Body of pancreas (tissue), 4 donors: Measurements from ENCODE around the gene GTF2IRD1. TPM values are rescaled to one million over a fixed set of nuclear protein-coding genes. Genes with fewer than 3 reads are reported as not detected.

Experiments used
- ATAC-seq: fragments of 150-250 bp; one replicate; pipeline ENCODE4 v1.9.1; 2016
- DNase-seq, 4 donors: peaks; one replicate each; pipeline ENCODE4 v3.0.0-alpha.2; 2019
- H3K27ac ChIP-seq, 4 donors: fragments of 200-600 bp; sonication (generic); 1 replicate in 3 of 4; 2 replicates in 1 of 4; pipeline versions ENCODE4 v1.5.1 to v1.6.1; 2016 to 2019; ENCODE audit warnings: mild to moderate bottlenecking in 1 of 4, mixed read lengths in 1 of 4, moderate library complexity in 1 of 4
- H3K27me3 ChIP-seq, 2 donors: fragments of 200-600 bp; sonication (generic); one replicate each; pipeline ENCODE4 v1.6.0; 2016; ENCODE audit warnings: mild to moderate bottlenecking in 1 of 2
- H3K36me3 ChIP-seq, 2 donors: fragments of 200-600 bp; sonication (generic); replicated peaks in 1 of 2; 2 replicates each; pipeline ENCODE4 v1.5.1; 2016; ENCODE audit warnings: low read depth in 2 of 2; ENCODE audit not compliant: insufficient read depth in 1 of 2
- H3K4me1 ChIP-seq: fragments of 200-600 bp; sonication (generic); one replicate; pipeline ENCODE4 v1.6.0; 2016
- H3K4me3 ChIP-seq, 2 donors: fragments of 200-600 bp; sonication (generic); 1 replicate in 1 of 2; 2 replicates in 1 of 2; pipeline ENCODE4 v1.5.1; 2016 to 2019
- H3K9me3 ChIP-seq, 3 donors: fragments of 200-600 bp; sonication (generic); 1 replicate in 2 of 3; 2 replicates in 1 of 3; pipeline ENCODE4 v1.5.1; 2016
- POLR2A ChIP-seq, 3 donors: fragments of 450-650 bp; IDR thresholded peaks; one replicate each; pipeline ENCODE4 v1.6.1; 2016; ENCODE audit warnings: antibody characterized with exemption in 3 of 3, mild to moderate bottlenecking in 2 of 3
- WGBS, 2 donors: methylation state at CpG; one replicate each; pipeline ENCODE4 v1.1.5; 2017; 5-methylcytosine and 5-hydroxymethylcytosine counted together
- intact Hi-C: fragments of 100-400 bp; cut with DNase I; formaldehyde crosslinking; loops from one replicate; pipeline ENCODE4 v1.15.1; 2023
- total RNA-seq, 2 donors: library from RNA; depleted of rRNA; stranded (reverse); fragments of >200 nt; gene quantifications; one replicate each; pipeline ENCODE4 v1.1.0, GENCODE V29; 2016
- TF ChIP-seq, protein P1 (sequence below), 7 experiments: fragments of 450-650 bp in 4 of 7; fragments of 200-600 bp in 3 of 7; sonication (generic) in 3 of 7; IDR thresholded peaks; one replicate each; pipeline ENCODE4 v1.5.1; 2016 to 2019; ENCODE audit warnings: antibody characterized with exemption in 7 of 7

Gene GTF2IRD1
- total RNA-seq, 2 donors from 2014 or later: 9.2 to 11.2 TPM

DNA sequence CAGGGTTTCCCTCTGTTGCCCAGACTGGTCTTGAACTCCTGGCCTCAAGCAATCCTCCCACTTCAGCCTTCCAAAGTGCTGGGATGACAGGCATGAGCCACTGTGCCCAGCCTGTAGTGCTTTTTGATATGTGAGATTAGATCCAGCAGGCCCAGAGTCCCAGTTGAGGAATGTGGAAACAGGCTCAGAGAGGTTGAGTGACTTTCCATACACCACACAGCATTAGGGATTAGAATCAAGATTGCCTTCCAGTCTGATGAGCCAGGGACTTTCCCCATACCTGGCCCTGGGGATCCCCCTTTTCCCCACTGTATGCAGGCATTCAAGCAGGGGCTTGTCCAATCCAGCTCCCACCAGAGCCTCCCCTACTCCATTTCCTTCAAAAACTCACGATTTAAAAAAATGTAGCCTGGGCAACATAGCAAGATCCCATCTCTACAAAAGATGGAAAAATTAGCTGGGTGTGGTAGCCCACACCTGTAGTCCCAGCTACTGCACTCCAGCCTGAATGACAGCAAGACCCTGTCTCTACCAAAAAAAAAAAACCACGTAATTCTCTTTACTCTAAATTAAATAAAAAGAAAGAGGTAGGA, 128.8 kb downstream of the GTF2IRD1 start:
- intact Hi-C loops: no loop called here
- H3K27ac ChIP-seq: no peak overlapping the region
- no peaks in the 10 kb centered on the region for H3K27me3 ChIP-seq
- H3K4me3 ChIP-seq: no peak overlapping the region
- no peaks in the 10 kb centered on the region for H3K36me3 ChIP-seq
- 71 to 77% methylated on average over 2 of the region's 2 CpGs for WGBS, 2 donors
- DNase-seq: no peak
- H3K4me1 ChIP-seq: peaks cover 36% of the 10 kb centered on the region
- H3K9me3 ChIP-seq: no peaks in the 10 kb centered on the region
- ATAC-seq: no peak
- TF ChIP-seq POLR2A (IDR thresholded peaks at IDR 0.05): no peak
- TF ChIP-seq, protein P1, sequence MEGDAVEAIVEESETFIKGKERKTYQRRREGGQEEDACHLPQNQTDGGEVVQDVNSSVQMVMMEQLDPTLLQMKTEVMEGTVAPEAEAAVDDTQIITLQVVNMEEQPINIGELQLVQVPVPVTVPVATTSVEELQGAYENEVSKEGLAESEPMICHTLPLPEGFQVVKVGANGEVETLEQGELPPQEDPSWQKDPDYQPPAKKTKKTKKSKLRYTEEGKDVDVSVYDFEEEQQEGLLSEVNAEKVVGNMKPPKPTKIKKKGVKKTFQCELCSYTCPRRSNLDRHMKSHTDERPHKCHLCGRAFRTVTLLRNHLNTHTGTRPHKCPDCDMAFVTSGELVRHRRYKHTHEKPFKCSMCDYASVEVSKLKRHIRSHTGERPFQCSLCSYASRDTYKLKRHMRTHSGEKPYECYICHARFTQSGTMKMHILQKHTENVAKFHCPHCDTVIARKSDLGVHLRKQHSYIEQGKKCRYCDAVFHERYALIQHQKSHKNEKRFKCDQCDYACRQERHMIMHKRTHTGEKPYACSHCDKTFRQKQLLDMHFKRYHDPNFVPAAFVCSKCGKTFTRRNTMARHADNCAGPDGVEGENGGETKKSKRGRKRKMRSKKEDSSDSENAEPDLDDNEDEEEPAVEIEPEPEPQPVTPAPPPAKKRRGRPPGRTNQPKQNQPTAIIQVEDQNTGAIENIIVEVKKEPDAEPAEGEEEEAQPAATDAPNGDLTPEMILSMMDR (IDR thresholded peaks at IDR 0.05): no peak

DNA sequence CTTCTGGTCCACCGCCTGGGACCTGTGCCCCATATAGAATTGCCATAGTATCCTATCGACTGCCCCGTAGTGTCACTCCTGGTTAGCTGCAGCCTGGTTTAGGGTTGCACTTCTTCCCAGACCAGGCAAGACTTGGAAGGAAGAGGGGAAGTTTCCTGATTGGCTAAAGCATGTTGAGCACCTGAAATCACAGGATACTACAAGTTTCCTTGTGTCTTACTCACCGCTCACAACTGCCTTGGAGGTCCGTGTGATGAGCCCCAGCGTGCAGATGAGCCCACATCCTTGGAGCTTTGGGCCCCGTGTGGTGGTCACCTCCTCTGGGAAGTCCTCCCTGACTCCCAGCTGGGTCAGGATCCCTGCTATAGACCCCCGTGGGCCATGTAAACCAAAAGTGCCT, 129.9 kb downstream of the GTF2IRD1 start:
- 91 to 96% methylated on average over 4 to 8 of the region's 8 CpGs for WGBS, 2 donors
- intact Hi-C loops: no loop called here

DNA sequence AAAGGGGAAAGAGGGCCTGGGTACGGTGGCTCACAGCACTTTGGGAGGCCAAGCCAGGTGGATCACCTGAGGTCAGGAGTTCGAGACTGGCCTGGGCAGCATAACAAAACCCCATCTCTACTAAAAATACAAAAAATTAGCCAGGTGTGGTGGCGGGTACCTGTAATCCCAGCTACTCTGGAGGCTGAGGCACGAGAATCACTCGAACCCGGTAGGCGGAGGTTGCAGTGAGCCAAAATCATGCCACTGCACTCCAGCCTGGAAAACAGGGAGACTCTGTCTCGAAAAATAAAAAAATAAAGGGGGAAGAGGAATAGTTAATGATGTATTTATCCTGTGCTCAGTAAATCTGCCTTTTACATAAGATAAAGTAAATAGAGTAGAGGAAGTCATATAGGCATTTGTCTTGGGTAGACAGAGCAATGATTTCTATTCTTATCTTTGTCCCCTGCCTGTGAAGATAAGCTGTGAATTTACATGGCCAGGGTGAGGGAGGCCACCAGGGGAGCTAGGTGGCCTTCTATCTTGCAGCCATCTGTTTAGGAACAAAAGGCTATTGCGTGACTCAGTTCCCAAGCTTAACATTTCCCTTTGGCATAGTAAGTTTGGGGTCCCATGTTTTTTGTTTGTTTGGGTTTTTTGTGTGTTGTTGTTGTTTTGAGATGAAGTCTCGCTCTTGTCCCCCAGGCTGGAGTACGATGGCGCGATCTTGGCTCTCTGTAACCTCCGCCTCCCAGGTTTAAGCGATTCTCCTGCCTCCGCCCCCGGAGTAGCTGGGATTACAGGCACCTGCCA, 130.7 kb downstream of the GTF2IRD1 start:
- Histone ChIP-seq H3K4me3 (no peak overlapping the region), H3K9me3 (no peaks in the 10 kb centered on the region), H3K27me3 (no peaks in the 10 kb centered on the region), H3K36me3 (no peaks in the 10 kb centered on the region), H3K27ac (no peak overlapping the region), H3K4me1 (peaks cover 37% of the 10 kb centered on the region)
- DNase-seq (no peak), ATAC-seq (no peak)
- TF ChIP-seq, protein P1 (IDR thresholded peaks at IDR 0.05): peak in 2 of 7 experiments; percentile 11 to 18
- no peak for TF ChIP-seq POLR2A (IDR thresholded peaks at IDR 0.05)
- 81 to 91% methylated on average over 16 to 17 of the region's 17 CpGs for WGBS, 2 donors
- intact Hi-C loops: no loop called here

More for the DNA sequence above, 129.9 kb downstream of the GTF2IRD1 start:
- H3K36me3 ChIP-seq: no peaks in the 10 kb centered on the region
- no peak overlapping the region for H3K4me3 ChIP-seq
- no peaks in the 10 kb centered on the region for H3K9me3 ChIP-seq
- DNase-seq: no peak
- no peak overlapping the region for H3K27ac ChIP-seq
- no peaks in the 10 kb centered on the region for H3K27me3 ChIP-seq
- TF ChIP-seq POLR2A (IDR thresholded peaks at IDR 0.05): no peak
- TF ChIP-seq, protein P1 (IDR thresholded peaks at IDR 0.05): no peak
- no peak for ATAC-seq
- peaks cover 37% of the 10 kb centered on the region for H3K4me1 ChIP-seq

DNA sequence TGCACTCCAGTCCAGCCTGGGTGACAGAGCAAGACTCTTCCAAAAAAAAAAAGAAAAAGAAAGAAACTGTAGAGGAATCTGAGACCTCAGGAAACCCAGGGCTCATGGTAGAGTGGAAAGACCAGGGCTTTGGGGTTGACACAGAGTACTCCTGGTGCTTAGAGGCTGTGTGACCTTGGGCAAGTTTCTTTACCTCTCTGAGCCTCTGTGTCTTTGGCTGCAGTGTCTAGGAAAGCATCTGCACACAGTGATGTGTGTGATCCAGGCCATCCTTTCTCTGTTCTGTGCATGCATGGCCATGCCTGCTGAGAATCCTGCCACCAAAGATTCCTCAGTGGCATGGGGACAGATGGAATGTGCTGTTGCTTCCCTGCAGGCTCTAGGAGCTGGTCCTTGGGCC, 132.1 kb downstream of the GTF2IRD1 start:
- Histone ChIP-seq H3K36me3 (no peaks in the 10 kb centered on the region), H3K9me3 (no peaks in the 10 kb centered on the region), H3K27me3 (no peaks in the 10 kb centered on the region), H3K4me3 (no peak overlapping the region), H3K27ac (no peak overlapping the region), H3K4me1 (peaks cover 23% of the 10 kb centered on the region)
- ATAC-seq (no peak), DNase-seq (no peak)
- TF ChIP-seq, protein P1 (IDR thresholded peaks at IDR 0.05): no peak
- no peak for TF ChIP-seq POLR2A (IDR thresholded peaks at IDR 0.05)
- intact Hi-C loops: no loop called here
